GM19025 (cell line): ENCODE results near the gene CBLC.
"Not testable (repeated sequence)": the region's sequence is repeated elsewhere in the genome, so short reads cannot be mapped to it uniquely, and the experiment has no call there.

ENCODE experiments used
- ATAC-seq: cut with Tn5 transposase; IDR thresholded peaks from one replicate; pipeline ENCODE4 v1.9.1; 2021; ENCODE audit warnings: mild to moderate bottlenecking, low read depth, moderate library complexity; ENCODE audit not compliant: unreplicated experiment

Gene CBLC

GRCh38 chr19:44814517-44814916 lies 36.8 kb downstream of the CBLC start:
- ATAC-seq: no peak

GRCh38 chr19:44816301-44816700 lies 38.6 kb downstream of the CBLC start:
- no peak for ATAC-seq

GRCh38 chr19:44817725-44818465 lies 40.2 kb downstream of the CBLC start:
- no peak for ATAC-seq

- ATAC-seq: no peak
Measured at GRCh38 chr19:44818466-44819031, 40.9 kb downstream of the CBLC start.

GRCh38 chr19:44819246-44819832 lies 41.6 kb downstream of the CBLC start:
- ATAC-seq: no peak

- no peak for ATAC-seq
Measured at GRCh38 chr19:44820648-44821609, 43.2 kb downstream of the CBLC start.

- ATAC-seq: no peak
Measured at GRCh38 chr19:44822177-44822576, 44.5 kb downstream of the CBLC start.

- no peak for ATAC-seq
Measured at GRCh38 chr19:44822670-44823372, 45.1 kb downstream of the CBLC start.

- no peak for ATAC-seq
Measured at GRCh38 chr19:44823373-44823698, 45.6 kb downstream of the CBLC start.

- no peak for ATAC-seq
Measured at GRCh38 chr19:44824761-44825160, 47.1 kb downstream of the CBLC start.

GRCh38 chr19:44832875-44833274 lies 55.2 kb downstream of the CBLC start:
- ATAC-seq: not testable (repeated sequence)

GRCh38 chr19:44834399-44834798 lies 56.7 kb downstream of the CBLC start:
- ATAC-seq: not testable (repeated sequence)

- no peak for ATAC-seq
Measured at GRCh38 chr19:44839276-44839675, 61.6 kb downstream of the CBLC start.

GRCh38 chr19:44840811-44841210 lies 63.1 kb downstream of the CBLC start:
- ATAC-seq: no peak

GRCh38 chr19:44841231-44841630 lies 63.5 kb downstream of the CBLC start:
- ATAC-seq: no peak

GRCh38 chr19:44845286-44845611 lies 67.6 kb downstream of the CBLC start:
- ATAC-seq: no peak

- no peak for ATAC-seq
Measured at GRCh38 chr19:44845612-44846454, 68.1 kb downstream of the CBLC start, which contains the start of gene NECTIN2. NECTIN2 (plus strand) TSS chr19:44846297; CDS start chr19:44846526, 229 bp downstream.

GRCh38 chr19:44846455-44847143 lies 68.9 kb downstream of the CBLC start:
- ATAC-seq: no peak
